Activated CD8-positive, alpha-beta memory T cell treated with anti-CD3 and anti-CD28 coated beads for 48 hours (primary cell): ENCODE data around the gene ULK4.
"Not testable (repeated sequence)": the region's sequence is repeated elsewhere in the genome, so short reads cannot be mapped to it uniquely, and the experiment has no call there.

ENCODE experiments used
- DNase-seq, 3 experiments: peaks; one replicate each; pipeline ENCODE4 v3.0.0-alpha.2; 2020; ENCODE audit warnings: low read depth in 2 of 3, low spot score in 2 of 3

ULK4 gene

GRCh38 chr3:41768363-41768762 is 193.5 kb downstream of the ULK4 start:
- no peak for DNase-seq

- not testable (repeated sequence) for DNase-seq
These were observed 199.0 kb downstream of the ULK4 start for GRCh38 chr3:41762867-41763266.

GRCh38 chr3:41753651-41754050 is 208.3 kb downstream of the ULK4 start:
- DNase-seq, result no peak

GRCh38 chr3:41751597-41751996 is 210.3 kb downstream of the ULK4 start:
- DNase-seq, result no peak

GRCh38 chr3:41749988-41750387 is 211.9 kb downstream of the ULK4 start:
- no peak for DNase-seq

- no peak for DNase-seq
These were observed 215.7 kb downstream of the ULK4 start for GRCh38 chr3:41746215-41746614.

- no peak for DNase-seq
These were observed 219.8 kb downstream of the ULK4 start for GRCh38 chr3:41742121-41742520.

GRCh38 chr3:41740374-41740886 is 221.5 kb downstream of the ULK4 start:
- DNase-seq, result no peak

- no peak for DNase-seq
These were observed 235.0 kb downstream of the ULK4 start for GRCh38 chr3:41726891-41727290.

- no peak for DNase-seq
These were observed 244.3 kb downstream of the ULK4 start for GRCh38 chr3:41717641-41718040.

GRCh38 chr3:41716471-41716870 is 245.4 kb downstream of the ULK4 start:
- DNase-seq, result no peak

- DNase-seq, result no peak
These were observed 246.5 kb downstream of the ULK4 start for GRCh38 chr3:41715376-41715775.

- DNase-seq, result no peak
These were observed 250.3 kb downstream of the ULK4 start for GRCh38 chr3:41711651-41712050.

- DNase-seq, result no peak
These were observed 251.1 kb downstream of the ULK4 start for GRCh38 chr3:41710646-41711388.

- not testable (repeated sequence) for DNase-seq
These were observed 252.7 kb downstream of the ULK4 start for GRCh38 chr3:41709213-41709612.

GRCh38 chr3:41708176-41708575 is 253.7 kb downstream of the ULK4 start:
- no peak for DNase-seq

- no peak for DNase-seq
These were observed 256.0 kb downstream of the ULK4 start for GRCh38 chr3:41705893-41706292.

GRCh38 chr3:41701191-41701698 is 260.7 kb downstream of the ULK4 start:
- DNase-seq, result no peak

GRCh38 chr3:41700155-41700554 is 261.7 kb downstream of the ULK4 start:
- no peak for DNase-seq

- DNase-seq, result no peak
These were observed 263.0 kb downstream of the ULK4 start for GRCh38 chr3:41698898-41699297.

GRCh38 chr3:41697702-41698101 is 264.2 kb downstream of the ULK4 start:
- no peak for DNase-seq

- DNase-seq, result not testable (repeated sequence)
These were observed 266.1 kb downstream of the ULK4 start for GRCh38 chr3:41695806-41696205.

GRCh38 chr3:41693799-41694198 is 268.1 kb downstream of the ULK4 start:
- no peak for DNase-seq
